ENCODE data around the gene FGD2.
A peak's percentile ranks its signal among the peaks of the same experiment; 100 is the strongest.
"Not testable (repeated sequence)": the region's sequence is repeated elsewhere in the genome, so short reads cannot be mapped to it uniquely, and the experiment has no call there.

Gene FGD2

GRCh38 chr6:37039958-37040357 lies 34.5 kb downstream of the FGD2 start:
- DNase-seq (ENCODE audit: low read depth) = no peak

GRCh38 chr6:37041521-37041920 lies 36.1 kb downstream of the FGD2 start:
- no peak for DNase-seq (ENCODE audit: low read depth)

DNA sequence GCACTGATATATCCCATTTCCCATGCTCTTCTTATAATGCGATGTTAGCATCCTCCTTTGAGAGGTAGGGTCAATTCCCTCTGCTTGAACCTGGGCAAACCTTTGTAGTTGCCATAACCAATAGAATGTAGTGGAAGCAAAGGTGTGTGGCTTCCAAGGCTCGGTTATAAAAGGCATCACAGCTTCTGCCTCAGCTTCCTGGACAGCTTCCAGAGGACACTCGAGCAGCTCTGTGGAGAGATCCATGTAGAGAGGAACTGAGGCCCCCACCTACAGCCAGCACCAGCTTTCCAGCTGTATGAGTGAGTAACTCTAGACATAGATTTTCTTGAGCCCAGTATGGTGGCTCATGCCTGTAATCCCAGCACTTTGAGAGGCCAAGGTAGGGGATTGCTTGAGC lies 36.7 kb downstream of the FGD2 start:
- no peak for DNase-seq (ENCODE audit: low read depth)

- not testable (repeated sequence) for DNase-seq (ENCODE audit: low read depth)
Measured at GRCh38 chr6:37043091-37043490, 37.6 kb downstream of the FGD2 start.

GRCh38 chr6:37047346-37047688 lies 41.9 kb downstream of the FGD2 start:
- DNase-seq (ENCODE audit: low read depth) = no peak

- DNase-seq (ENCODE audit: low read depth) = no peak
Measured at GRCh38 chr6:37047689-37048402, 42.4 kb downstream of the FGD2 start.

- no peak for DNase-seq (ENCODE audit: low read depth)
Measured at GRCh38 chr6:37048403-37048850, 43.0 kb downstream of the FGD2 start.

DNA sequence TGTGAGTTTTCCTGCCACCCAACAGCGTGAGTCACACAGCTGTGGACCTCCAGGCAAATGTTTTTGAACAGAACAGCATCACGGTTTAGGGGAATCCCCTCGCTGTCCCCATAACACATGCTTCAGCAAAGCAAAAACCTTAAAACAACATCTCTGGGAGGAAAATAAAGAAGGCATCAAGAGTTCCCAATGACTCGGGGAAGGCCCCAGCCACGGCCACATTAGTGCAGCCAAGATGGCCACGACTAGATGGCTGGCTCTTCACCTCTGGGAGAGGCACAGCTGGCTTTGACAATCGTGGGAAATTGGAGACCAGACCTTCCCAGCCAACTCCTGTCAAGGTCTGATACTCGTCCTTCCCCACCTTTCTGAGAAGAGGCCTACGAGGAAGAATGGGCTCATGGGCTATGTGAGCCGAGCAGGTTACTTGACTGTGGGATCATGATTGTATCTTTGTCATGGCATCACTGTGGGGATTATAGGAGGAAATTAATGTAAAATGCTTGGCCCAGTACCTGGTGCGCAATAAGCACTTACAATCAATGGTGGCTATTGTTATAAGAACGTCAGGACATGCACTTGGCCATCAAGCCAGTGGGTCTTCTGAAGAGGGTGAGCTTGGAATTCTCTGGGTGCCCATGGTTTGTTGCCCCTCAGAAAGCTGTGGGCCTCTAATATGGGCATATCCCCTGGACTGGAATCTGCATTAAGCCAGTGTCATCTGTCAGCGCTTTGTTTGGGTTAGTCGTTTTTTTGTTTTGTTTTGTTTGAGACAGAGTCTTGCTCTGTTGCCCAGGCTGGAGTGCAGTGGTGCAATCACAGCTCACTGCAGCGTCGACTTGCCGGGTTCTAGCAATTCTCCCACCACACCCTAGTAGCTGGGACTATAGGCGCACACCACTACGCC lies 43.6 kb downstream of the FGD2 start:
- peak; percentile 71 for DNase-seq (ENCODE audit: low read depth)

- DNase-seq (ENCODE audit: low read depth) = no peak
Measured at GRCh38 chr6:37049758-37050044, 44.2 kb downstream of the FGD2 start.

GRCh38 chr6:37050045-37050853 lies 44.8 kb downstream of the FGD2 start:
- peak; percentile 20 for DNase-seq (ENCODE audit: low read depth)

GRCh38 chr6:37050854-37051137 lies 45.3 kb downstream of the FGD2 start:
- DNase-seq (ENCODE audit: low read depth) = no peak

DNA sequence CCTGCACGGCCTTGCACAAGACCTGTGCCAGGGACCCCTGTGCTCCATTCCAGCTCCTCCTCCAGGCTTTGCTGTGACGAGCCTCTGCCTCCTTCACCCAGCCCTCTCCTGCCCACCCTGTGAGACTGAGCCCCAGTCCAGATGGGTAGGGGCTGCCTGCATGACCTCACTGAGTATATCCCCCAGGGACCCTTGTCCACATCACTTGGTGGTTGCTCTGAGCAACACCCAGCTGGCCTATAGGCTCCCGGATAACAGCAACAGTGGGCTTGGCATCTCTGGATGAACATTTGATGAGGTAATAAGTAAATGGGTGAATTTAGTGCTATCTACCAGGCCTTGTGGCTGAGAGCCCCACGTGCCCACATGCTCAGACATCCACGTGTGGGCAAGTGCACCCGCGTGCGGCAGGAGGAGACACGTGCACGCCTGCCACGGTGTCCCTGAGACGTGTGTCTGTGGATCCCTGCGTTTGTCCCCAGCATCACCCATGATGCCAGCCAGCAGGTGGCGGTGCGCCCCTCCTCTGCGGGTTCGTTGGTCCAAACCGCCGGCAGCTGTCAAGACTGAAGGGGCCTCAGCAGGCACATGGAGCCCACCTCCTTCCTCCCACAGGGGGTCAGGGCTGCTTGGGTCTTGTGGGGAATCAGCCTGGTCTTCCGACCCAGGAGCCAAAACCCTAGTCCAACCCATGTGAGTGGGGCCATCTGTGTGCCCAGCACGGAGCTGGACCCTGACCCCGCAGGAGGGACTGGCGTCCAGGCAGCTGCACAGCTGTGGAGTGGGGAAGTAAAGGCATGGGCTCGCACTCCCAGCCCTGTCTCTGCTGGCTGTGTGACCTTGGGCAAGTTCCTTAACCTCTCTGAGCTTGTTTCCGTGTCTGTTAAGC lies 45.9 kb downstream of the FGD2 start:
- DNase-seq (ENCODE audit: low read depth) = peak; percentile 80

DNA sequence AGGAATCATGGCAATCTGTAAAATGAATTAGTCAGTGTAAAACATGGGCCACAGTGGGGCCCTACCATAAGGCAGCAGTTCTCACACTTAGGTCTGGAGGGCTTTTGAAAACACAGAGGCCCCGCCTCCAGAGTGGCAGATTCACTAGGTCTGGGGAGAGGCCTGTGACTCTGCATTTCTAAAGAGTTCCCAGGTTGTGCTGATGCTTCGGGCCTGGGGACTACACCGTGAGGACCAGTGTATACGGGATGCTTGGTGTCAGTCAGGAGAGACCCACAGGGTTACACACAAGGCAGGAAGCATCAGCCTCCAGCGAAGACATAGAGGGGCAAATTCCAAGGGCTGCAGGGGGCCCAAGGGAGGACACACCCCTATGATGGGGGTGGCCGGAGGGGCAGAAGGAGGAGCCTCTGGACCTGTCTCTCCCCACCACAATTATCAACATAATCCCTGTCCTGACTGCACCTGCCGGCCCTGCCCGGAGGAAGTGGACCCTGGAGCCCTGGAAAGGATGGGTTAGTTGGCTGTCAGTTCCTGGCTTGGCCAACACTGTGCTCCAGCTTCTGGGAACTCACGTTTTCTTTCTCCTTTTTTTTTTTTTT lies 46.7 kb downstream of the FGD2 start:
- no peak for DNase-seq (ENCODE audit: low read depth)

GRCh38 chr6:37053683-37054082 lies 48.2 kb downstream of the FGD2 start:
- no peak for DNase-seq (ENCODE audit: low read depth)

DNA sequence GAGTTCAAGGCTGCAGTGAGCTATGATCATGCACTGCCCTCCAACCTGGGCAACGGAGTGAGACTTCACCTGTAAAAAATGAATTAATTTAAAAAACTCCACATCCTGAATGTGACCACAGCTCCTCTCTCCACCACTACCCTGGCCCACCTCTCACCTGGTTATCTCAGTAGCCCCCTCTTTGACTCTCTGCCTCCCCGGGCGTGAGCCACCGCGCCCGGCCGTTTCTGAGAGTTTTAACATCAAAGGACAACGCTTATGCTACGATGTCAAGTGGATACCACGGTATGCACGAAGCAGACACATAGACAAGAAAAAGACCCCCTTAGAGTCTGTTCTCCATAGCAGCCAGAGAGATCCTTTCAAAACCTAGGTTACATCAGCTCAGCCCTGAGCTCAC lies 48.7 kb downstream of the FGD2 start:
- no peak for DNase-seq (ENCODE audit: low read depth)

- DNase-seq (ENCODE audit: low read depth) = no peak
Measured at GRCh38 chr6:37054580-37054979, 49.1 kb downstream of the FGD2 start.

DNA sequence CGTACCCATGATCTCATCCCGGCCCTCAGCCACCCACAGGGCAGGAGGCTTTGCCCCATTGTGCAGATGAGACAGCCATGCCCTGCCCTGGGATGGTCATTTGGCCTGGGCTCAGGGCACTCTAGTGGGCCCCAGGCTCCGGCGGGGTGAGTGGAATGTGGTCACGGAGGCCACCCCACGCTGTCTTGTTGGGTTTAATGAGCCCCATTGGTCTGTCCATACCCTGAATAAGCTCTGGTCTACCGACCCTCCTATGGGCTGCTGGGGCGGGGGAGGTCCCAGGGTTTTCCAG lies 50.6 kb downstream of the FGD2 start:
- DNase-seq (ENCODE audit: low read depth) = no peak

GRCh38 chr6:37056439-37057127 lies 51.1 kb downstream of the FGD2 start:
- no peak for DNase-seq (ENCODE audit: low read depth)

DNA sequence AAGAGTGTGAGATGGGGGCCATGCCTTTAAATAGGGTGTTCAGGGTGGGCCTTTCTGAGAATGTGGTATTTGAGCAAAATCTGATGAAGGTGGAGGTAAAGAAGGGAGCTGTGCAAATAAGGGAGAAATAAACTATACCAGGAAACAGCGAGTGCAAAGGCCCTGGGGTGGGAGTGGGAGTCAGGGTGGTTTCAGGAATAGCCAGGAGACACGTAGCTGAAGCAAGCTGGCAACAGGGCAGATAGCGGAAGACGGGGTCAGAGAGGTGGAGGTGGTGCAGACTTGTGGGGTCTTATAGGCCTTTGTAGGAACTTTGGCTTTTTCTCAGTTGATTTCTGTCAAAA lies 51.6 kb downstream of the FGD2 start:
- DNase-seq (ENCODE audit: low read depth) = no peak

DNA sequence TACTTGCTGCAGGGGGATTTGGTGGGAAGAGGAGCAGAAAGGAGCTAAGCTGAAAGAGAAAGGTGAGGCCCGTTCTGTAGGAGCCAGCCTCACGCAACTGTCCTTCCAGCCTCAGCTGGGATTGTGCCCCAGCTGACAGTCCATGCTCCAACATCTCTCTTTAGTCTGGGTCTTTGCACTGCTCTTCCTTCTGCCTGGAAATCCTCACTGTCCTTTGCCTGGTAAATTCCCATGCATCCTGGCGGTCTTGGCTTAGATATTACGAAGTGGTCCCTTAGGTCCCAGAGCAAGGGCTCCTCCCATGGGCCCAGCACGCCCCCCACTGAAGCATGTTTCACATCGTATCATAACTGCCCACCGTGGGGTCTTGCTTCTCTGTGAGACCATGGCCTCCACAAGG lies 52.2 kb downstream of the FGD2 start:
- DNase-seq (ENCODE audit: low read depth) = no peak

DNA sequence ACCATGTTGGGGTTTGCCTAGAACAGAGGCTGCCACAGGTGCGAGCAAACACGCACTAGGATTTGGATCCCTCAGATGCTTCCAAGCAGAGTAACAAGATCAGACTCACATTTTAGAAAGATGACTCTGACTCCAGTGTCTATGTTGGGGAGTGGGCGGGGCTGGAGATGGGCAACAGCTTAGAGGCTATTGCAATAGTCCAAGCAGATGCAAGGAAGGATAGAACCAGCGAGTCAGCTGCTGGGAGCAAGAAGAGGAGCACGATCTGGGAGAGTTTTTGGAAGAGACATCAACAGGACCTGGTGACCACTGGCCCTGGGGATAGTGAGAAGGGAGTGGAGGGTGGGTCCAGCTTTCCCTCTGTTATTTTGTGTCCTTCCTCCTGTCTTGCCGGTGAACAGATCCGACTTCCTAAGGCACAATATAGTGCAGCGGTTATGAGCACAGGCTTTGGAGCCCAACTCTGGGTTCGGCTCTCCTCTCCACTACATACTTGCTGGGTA lies 52.7 kb downstream of the FGD2 start:
- DNase-seq (ENCODE audit: low read depth) = no peak
